ENCODE measurements around the gene LRP8.

Gene LRP8

GRCh38 chr1:53303726-53304515 lies 23.9 kb downstream of the LRP8 start:
- Histone ChIP-seq H3K4me2 (ENCODE audit: low read depth, low read length, poor library complexity, severe bottlenecking) (no peak overlapping the region), H3K9me3 (ENCODE audit: insufficient read depth, low read length) (no peaks in the 10 kb centered on the region), H4K20me1 (ENCODE audit: low read depth, low read length) (no peaks in the 10 kb centered on the region; the same call in 1 of the 2 replicates), H3K79me2 (ENCODE audit: insufficient read depth, low read length) (peaks cover 98% of the 10 kb centered on the region), H3K9ac (ENCODE audit: low read length) (no peak overlapping the region), H3K9me2 (replicated peaks; ENCODE audit: insufficient read depth, low read length) (no peaks in the 10 kb centered on the region), H2AFZ (ENCODE audit: low read depth, low read length, severe bottlenecking) (no peak overlapping the region), H3K27me3 (ENCODE audit: low read length) (no peaks in the 10 kb centered on the region), H3K36me3 (ENCODE audit: low read length) (no peaks in the 10 kb centered on the region), H3F3A (ENCODE audit: insufficient read depth) (no peaks in the 10 kb centered on the region), H3K27ac (ENCODE audit: low read depth, low read length) (no peak overlapping the region), H3K4me3 (ENCODE audit: insufficient read depth, low read length, poor library complexity, severe bottlenecking) (no peak overlapping the region)
- TF ChIP-seq EZH2phosphoT487 (conservative IDR thresholded peaks at IDR 0.05; ENCODE audit: low read length) (no peak), CTCF (IDR thresholded peaks at IDR 0.05; ENCODE audit: insufficient read depth, low read length, poor library complexity, severe bottlenecking) (no peak)

GRCh38 chr1:53303243-53303642 lies 24.6 kb downstream of the LRP8 start:
- Histone ChIP-seq H3K27ac (ENCODE audit: low read depth, low read length) (no peak overlapping the region), H3K9me3 (ENCODE audit: insufficient read depth, low read length) (no peaks in the 10 kb centered on the region), H3K4me2 (ENCODE audit: low read depth, low read length, poor library complexity, severe bottlenecking) (no peak overlapping the region), H2AFZ (ENCODE audit: low read depth, low read length, severe bottlenecking) (no peak overlapping the region), H3K79me2 (ENCODE audit: insufficient read depth, low read length) (peaks cover 99% of the 10 kb centered on the region), H3K9me2 (replicated peaks; ENCODE audit: insufficient read depth, low read length) (no peaks in the 10 kb centered on the region), H4K20me1 (ENCODE audit: low read depth, low read length) (no peaks in the 10 kb centered on the region; the same call in 1 of the 2 replicates), H3K4me3 (ENCODE audit: insufficient read depth, low read length, poor library complexity, severe bottlenecking) (no peak overlapping the region), H3K27me3 (ENCODE audit: low read length) (no peaks in the 10 kb centered on the region), H3K36me3 (ENCODE audit: low read length) (no peaks in the 10 kb centered on the region), H3K9ac (ENCODE audit: low read length) (no peak overlapping the region), H3F3A (ENCODE audit: insufficient read depth) (no peaks in the 10 kb centered on the region)
- TF ChIP-seq CTCF (IDR thresholded peaks at IDR 0.05; ENCODE audit: insufficient read depth, low read length, poor library complexity, severe bottlenecking), result no peak
- TF ChIP-seq EZH2phosphoT487 (conservative IDR thresholded peaks at IDR 0.05; ENCODE audit: low read length), result no peak

- H3K27ac ChIP-seq (ENCODE audit: low read depth, low read length), result no peak overlapping the region
- H3K9me2 ChIP-seq (replicated peaks; ENCODE audit: insufficient read depth, low read length), result no peaks in the 10 kb centered on the region
- no peaks in the 10 kb centered on the region for H3K9me3 ChIP-seq (ENCODE audit: insufficient read depth, low read length)
- H3F3A ChIP-seq (ENCODE audit: insufficient read depth), result no peaks in the 10 kb centered on the region
- no peaks in the 10 kb centered on the region for H3K36me3 ChIP-seq (ENCODE audit: low read length)
- no peak overlapping the region for H3K9ac ChIP-seq (ENCODE audit: low read length)
- H3K79me2 ChIP-seq (ENCODE audit: insufficient read depth, low read length), result peaks cover 96% of the 10 kb centered on the region
- no peak overlapping the region for H3K4me2 ChIP-seq (ENCODE audit: low read depth, low read length, poor library complexity, severe bottlenecking)
- no peak overlapping the region for H3K4me3 ChIP-seq (ENCODE audit: insufficient read depth, low read length, poor library complexity, severe bottlenecking)
- H2AFZ ChIP-seq (ENCODE audit: low read depth, low read length, severe bottlenecking), result no peak overlapping the region
- no peaks in the 10 kb centered on the region; the same call in 1 of the 2 replicates for H4K20me1 ChIP-seq (ENCODE audit: low read depth, low read length)
- H3K27me3 ChIP-seq (ENCODE audit: low read length), result no peaks in the 10 kb centered on the region
- TF ChIP-seq CTCF (IDR thresholded peaks at IDR 0.05; ENCODE audit: insufficient read depth, low read length, poor library complexity, severe bottlenecking) (no peak), EZH2phosphoT487 (conservative IDR thresholded peaks at IDR 0.05; ENCODE audit: low read length) (no peak)
Observed at GRCh38 chr1:53299233-53299632, 28.6 kb downstream of the LRP8 start.

Data from SU-DHL-6 (cell line).